Ascending aorta (tissue), 2 donors: Measurements from ENCODE around the gene MXD3. TPM values are rescaled to one million over a fixed set of nuclear protein-coding genes. Genes with fewer than 3 reads are reported as not detected.
"Not testable (repeated sequence)": the region's sequence is repeated elsewhere in the genome, so short reads cannot be mapped to it uniquely, and the experiment has no call there.

Source experiments
- DNase-seq, 2 donors: peaks; one replicate each; pipeline ENCODE4 v3.0.0-alpha.2; 2019; ENCODE audit warnings: low spot score in 2 of 2
- H3K27ac ChIP-seq, 2 donors: fragments of 200-600 bp; sonication (generic); one replicate each; pipeline ENCODE4 v1.5.1; 2016 to 2017; ENCODE audit warnings: mild to moderate bottlenecking in 1 of 2
- H3K27me3 ChIP-seq: fragments of 200-600 bp; sonication (generic); one replicate; pipeline ENCODE4 v1.5.1; 2017
- H3K36me3 ChIP-seq, 2 donors: fragments of 200-600 bp; sonication (generic); one replicate each; pipeline ENCODE4 v1.5.1; 2016
- H3K4me1 ChIP-seq, 2 donors: fragments of 200-600 bp; sonication (generic); one replicate each; pipeline ENCODE4 v1.5.1; 2016 to 2017; ENCODE audit warnings: mild to moderate bottlenecking in 1 of 2
- H3K4me3 ChIP-seq, 2 donors: fragments of 200-600 bp; sonication (generic); one replicate each; pipeline ENCODE4 v1.5.1; 2016 to 2017; ENCODE audit warnings: mild to moderate bottlenecking in 1 of 2
- H3K9me3 ChIP-seq, 2 donors: fragments of 200-600 bp; sonication (generic); one replicate each; pipeline ENCODE4 v1.5.1; 2016
- intact Hi-C: fragments of 100-400 bp; cut with DNase I; formaldehyde crosslinking; loops from one replicate; pipeline ENCODE4 v1.15.1; 2023
- total RNA-seq: library from RNA; depleted of rRNA; stranded (reverse); fragments of >200 nt; gene quantifications from one replicate; pipeline ENCODE4 v1.1.0, GENCODE V29; 2016
- TF ChIP-seq, protein P1 (sequence below), 3 experiments: fragments of 200-600 bp in 2 of 3; fragments of 450-650 bp in 1 of 3; sonication (generic) in 2 of 3; IDR thresholded peaks; one replicate each; pipeline ENCODE4 v1.5.1; 2016 to 2019; ENCODE audit warnings: antibody characterized with exemption in 3 of 3, mild to moderate bottlenecking in 1 of 3, moderate library complexity in 1 of 3

Gene MXD3
- total RNA-seq, 1 donor from 2014 or later = 13.5 TPM

- H3K27ac ChIP-seq = no peak overlapping the region
- TF ChIP-seq, protein P1, sequence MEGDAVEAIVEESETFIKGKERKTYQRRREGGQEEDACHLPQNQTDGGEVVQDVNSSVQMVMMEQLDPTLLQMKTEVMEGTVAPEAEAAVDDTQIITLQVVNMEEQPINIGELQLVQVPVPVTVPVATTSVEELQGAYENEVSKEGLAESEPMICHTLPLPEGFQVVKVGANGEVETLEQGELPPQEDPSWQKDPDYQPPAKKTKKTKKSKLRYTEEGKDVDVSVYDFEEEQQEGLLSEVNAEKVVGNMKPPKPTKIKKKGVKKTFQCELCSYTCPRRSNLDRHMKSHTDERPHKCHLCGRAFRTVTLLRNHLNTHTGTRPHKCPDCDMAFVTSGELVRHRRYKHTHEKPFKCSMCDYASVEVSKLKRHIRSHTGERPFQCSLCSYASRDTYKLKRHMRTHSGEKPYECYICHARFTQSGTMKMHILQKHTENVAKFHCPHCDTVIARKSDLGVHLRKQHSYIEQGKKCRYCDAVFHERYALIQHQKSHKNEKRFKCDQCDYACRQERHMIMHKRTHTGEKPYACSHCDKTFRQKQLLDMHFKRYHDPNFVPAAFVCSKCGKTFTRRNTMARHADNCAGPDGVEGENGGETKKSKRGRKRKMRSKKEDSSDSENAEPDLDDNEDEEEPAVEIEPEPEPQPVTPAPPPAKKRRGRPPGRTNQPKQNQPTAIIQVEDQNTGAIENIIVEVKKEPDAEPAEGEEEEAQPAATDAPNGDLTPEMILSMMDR (IDR thresholded peaks at IDR 0.05) = no peak
- no peaks in the 10 kb centered on the region for H3K4me1 ChIP-seq
- intact Hi-C loops = no loop called here
- no peaks in the 10 kb centered on the region for H3K27me3 ChIP-seq
- DNase-seq = no peak
- H3K9me3 ChIP-seq = no peaks in the 10 kb centered on the region
- peaks cover 46 to 83% of the 10 kb centered on the region in 2 donors for H3K36me3 ChIP-seq
- H3K4me3 ChIP-seq = no peak overlapping the region
Measured at GRCh38 chr5:177261510-177261909, 50.2 kb downstream of the MXD3 start.

- Histone ChIP-seq H3K36me3 (peaks cover 40 to 78% of the 10 kb centered on the region in 2 donors), H3K4me3 (no peak overlapping the region), H3K4me1 (no peaks in the 10 kb centered on the region), H3K9me3 (no peaks in the 10 kb centered on the region), H3K27me3 (no peaks in the 10 kb centered on the region), H3K27ac (no peak overlapping the region)
- DNase-seq = no peak
- TF ChIP-seq, protein P1 (IDR thresholded peaks at IDR 0.05) = no peak
- intact Hi-C loops = no loop called here
Measured at GRCh38 chr5:177260961-177261360, 50.7 kb downstream of the MXD3 start.

DNA sequence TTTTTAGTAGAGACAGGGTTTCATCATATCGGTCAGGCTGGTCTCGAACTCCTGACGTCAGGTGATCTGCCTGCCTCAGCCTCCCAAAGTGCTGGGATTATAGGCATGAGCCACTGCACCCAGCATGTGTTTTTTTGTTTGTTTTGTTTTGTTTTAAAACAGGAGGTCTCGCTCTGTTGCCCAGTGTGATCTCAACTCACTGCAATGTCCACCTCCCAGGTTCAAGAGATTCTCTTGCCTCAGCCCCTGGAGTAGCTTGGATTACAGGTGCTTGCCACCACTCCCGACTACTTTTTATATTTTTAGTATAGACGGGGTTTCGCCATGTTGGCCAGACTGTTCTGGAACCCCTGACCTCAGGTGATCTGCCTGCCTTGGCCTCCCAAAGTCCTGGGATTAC lies 53.0 kb downstream of the MXD3 start:
- H3K4me1 ChIP-seq, H3K9me3 ChIP-seq, H3K27ac ChIP-seq, intact Hi-C loops, DNase-seq, H3K27me3 ChIP-seq, H3K4me3 ChIP-seq: not testable (repeated sequence)
- H3K36me3 ChIP-seq = peaks cover 33 to 69% of the 10 kb centered on the region in 2 donors

Other genes with a start within 250 kb of the MXD3 start
- gene FGFR4, start 225.0 kb downstream of the MXD3 start, total RNA-seq = 0.85 TPM
- gene NSD1, start 178.1 kb downstream of the MXD3 start, total RNA-seq = 22.7 TPM
- 68.8 TPM for gene RAB24, start 8.2 kb downstream of the MXD3 start, total RNA-seq
- 376 TPM for gene PRELID1, start 8.1 kb downstream of the MXD3 start, total RNA-seq
- gene LMAN2, start 39.8 kb upstream of the MXD3 start, total RNA-seq = 229 TPM
- gene RGS14, start 46.0 kb upstream of the MXD3 start, total RNA-seq = 4.5 TPM
- not detected for gene SLC34A1, start 72.5 kb upstream of the MXD3 start, total RNA-seq
- not detected for gene PFN3, start 88.8 kb upstream of the MXD3 start, total RNA-seq
- gene F12, start 97.7 kb upstream of the MXD3 start, total RNA-seq = not detected
- 20.6 TPM for gene GRK6, start 114.8 kb upstream of the MXD3 start, total RNA-seq
- gene PRR7, start 134.9 kb upstream of the MXD3 start, total RNA-seq = 18.1 TPM
- 151 TPM for gene DBN1, start 161.7 kb upstream of the MXD3 start, total RNA-seq
- gene PDLIM7, start 185.7 kb upstream of the MXD3 start, total RNA-seq = 1,082 TPM
- 0.32 TPM for gene DOK3, start 197.9 kb upstream of the MXD3 start, total RNA-seq
- gene DDX41, start 205.1 kb upstream of the MXD3 start, total RNA-seq = 117 TPM
- 116 TPM for gene FAM193B, start 242.7 kb upstream of the MXD3 start, total RNA-seq